ENCODE data around the gene FGF12.

DNA sequence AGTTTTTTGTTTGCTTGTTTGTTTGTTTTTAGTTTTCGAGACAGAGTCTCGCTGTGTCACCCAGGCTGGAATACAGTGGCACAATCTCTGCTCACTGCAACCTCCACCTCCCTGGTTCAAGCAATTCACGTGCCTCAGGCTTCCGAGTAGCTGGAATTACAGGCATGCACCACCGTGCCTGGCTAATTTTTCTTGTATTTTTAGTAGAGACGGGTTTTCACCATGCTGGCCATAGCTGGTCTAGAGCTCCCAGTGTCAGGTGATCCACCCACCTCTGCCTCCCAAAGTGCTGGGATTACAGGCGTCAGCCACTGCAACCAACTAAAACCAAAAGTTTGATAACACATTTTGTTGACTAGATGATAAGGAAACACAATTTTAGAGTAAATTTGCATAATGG lies 372.7 kb downstream of the FGF12 start:
- TF ChIP-seq, protein P1, sequence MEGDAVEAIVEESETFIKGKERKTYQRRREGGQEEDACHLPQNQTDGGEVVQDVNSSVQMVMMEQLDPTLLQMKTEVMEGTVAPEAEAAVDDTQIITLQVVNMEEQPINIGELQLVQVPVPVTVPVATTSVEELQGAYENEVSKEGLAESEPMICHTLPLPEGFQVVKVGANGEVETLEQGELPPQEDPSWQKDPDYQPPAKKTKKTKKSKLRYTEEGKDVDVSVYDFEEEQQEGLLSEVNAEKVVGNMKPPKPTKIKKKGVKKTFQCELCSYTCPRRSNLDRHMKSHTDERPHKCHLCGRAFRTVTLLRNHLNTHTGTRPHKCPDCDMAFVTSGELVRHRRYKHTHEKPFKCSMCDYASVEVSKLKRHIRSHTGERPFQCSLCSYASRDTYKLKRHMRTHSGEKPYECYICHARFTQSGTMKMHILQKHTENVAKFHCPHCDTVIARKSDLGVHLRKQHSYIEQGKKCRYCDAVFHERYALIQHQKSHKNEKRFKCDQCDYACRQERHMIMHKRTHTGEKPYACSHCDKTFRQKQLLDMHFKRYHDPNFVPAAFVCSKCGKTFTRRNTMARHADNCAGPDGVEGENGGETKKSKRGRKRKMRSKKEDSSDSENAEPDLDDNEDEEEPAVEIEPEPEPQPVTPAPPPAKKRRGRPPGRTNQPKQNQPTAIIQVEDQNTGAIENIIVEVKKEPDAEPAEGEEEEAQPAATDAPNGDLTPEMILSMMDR (IDR thresholded peaks at IDR 0.05), result no peak
- no peak for TF ChIP-seq POLR2A (IDR thresholded peaks at IDR 0.05)
- no peak for TF ChIP-seq EP300 (IDR thresholded peaks at IDR 0.05)
- TF ChIP-seq POLR2AphosphoS5 (IDR thresholded peaks at IDR 0.05), result no peak
